GM18511 (cell line): Measurements from ENCODE around the gene IFT20.
"Not testable (repeated sequence)": the region's sequence is repeated elsewhere in the genome, so short reads cannot be mapped to it uniquely, and the experiment has no call there.

Experiments
- ATAC-seq: cut with Tn5 transposase; IDR thresholded peaks from one replicate; pipeline ENCODE4 v1.9.1; 2021; ENCODE audit warnings: mild to moderate bottlenecking, moderate library complexity; ENCODE audit not compliant: unreplicated experiment

The IFT20 gene

DNA sequence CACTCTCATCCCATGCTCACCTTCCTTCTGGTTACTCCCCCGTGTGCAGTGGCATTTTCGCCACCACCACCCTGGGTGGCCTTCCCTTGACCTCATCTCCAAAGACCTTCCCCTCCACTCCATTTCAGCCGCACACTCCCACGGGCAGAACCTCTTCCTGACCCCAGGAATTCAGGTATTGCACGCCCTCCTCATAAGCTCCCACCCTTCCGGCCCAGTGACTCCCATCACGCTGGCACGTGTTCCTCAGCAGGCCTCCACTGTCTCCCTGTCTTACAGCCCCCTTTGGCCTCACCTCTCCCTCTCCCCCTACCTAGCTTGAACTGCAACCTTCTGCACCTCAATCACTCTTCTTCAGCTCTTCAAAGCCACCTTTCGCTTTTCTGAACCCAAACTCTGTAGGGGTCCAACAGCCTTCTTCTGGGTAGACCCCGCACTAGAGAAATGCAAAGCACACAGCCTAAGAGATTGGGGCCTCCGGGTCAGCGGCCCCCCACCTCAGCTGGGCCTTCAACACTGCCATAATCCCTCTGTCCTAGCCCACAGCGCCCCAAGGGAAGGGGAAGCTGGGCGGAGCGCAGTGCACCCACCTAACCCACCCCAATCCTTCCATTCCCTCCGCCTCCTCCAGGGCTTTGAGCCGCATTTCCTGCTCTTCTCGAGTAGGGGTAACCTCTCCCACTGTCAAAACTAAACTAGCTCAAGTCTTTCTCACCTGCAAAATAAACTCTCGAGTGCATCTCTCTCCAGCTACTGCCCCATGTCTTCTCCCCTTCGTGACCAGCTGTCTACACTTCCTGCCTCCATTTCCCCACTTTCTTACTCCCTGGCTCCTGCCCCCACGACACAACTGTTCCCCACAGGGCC lies 17.9 kb downstream of the IFT20 start:
- no peak for ATAC-seq

DNA sequence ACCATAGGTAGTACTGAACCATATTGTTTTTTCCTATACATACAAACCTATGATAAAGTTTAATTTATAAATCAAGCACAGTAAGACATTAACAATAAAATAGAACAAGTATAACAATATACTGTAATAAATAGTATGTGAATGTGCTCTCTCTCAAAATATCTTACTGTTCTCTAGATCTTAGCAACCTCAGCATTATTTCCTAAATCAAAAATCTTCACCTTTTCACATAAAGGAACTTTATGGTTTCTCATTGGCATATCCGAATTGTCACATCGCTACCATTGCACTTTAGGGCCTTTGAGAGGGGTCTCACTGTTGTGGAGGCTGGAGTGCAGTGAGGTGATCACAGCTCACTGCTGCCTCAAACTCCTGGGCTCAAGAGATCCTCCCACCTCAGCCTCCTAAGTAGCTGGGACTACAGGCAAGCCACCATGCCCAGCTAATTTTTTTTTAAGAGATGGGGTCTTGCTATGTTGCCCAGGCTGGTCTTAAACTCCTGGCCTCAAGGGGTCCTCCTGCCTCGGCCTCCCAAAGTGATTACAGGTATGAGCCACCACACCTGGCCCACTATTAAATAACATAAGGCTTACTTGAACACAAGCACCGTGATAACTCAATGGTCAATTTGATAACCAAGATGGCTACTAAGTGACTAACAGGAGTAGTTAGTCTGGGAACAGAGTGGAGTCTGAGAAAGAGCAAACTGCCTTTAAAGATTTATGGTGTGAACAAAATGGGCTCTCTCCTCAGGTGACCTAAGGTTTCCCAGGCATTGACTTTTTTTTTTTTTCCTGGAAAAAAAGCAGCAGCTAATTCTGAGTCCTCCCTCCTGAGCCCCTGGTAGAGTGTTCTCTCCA lies 19.2 kb downstream of the IFT20 start:
- ATAC-seq = no peak

DNA sequence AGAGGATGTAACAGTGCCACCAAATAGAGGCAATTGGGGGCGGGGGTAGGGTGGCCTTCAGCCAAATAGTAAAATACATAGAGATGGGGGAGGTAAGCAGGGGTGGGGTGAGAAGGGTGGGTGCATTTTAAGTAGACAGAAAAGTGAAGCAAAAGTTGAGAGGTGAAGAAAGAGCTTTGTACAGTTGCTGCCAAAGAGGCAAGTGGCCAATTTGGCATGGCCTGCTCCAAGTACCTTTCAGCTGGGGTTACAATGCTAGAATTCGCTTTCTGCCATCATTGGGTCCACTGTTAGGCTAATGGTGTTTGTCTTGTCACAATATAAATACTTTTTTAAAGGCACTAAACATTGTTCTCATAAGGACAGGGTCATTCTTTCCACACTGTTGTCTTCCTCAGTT lies 21.4 kb downstream of the IFT20 start:
- ATAC-seq = no peak

DNA sequence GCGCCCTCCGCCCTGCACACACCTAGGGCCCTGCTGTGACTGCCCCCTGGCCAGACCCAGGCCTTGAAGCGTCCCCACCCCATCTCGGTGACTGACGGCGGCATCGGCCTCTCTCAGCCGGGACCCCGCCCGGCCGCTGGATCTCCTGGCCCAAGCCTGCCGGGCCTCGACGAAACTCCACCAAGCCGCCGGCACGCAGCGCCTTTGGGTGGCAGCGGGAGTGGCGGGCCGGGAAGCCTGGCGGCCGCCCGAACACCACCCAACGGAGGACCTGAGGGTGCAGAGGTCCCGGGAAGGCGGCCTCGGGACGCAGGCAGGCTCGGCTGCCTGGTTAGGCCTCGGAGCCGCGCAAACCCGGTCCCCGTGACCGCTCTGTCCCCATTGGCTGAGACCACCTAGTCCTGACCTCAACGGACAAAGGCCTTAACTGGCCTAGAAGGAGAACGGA lies 28.3 kb downstream of the IFT20 start:
- ATAC-seq = no peak

GRCh38 chr17:28298449-28298848 lies 36.8 kb downstream of the IFT20 start:
- no peak for ATAC-seq

- ATAC-seq = no peak
Observed at GRCh38 chr17:28295677-28296578, 39.3 kb downstream of the IFT20 start.

DNA sequence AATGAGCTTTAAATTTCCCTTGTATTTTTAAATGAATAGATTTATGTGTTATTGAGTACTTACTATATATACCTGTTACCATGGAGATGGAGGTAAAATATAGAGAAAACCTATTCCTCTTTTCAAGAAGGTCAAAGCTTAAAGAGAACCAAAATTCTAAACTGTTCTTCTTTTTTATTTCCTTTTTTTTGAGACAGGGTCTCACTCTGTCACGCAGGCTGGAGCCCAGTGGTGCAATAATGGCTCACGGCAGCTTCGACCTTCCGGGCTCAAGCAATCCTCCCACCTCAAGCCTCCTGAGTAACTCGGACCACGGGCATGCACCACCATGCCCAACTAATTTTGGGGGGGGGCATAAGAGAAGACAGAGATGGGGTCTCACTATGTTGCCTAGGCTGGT lies 41.3 kb downstream of the IFT20 start:
- ATAC-seq = no peak

- not testable (repeated sequence) for ATAC-seq
Observed at GRCh38 chr17:28292878-28293277, 42.4 kb downstream of the IFT20 start.

DNA sequence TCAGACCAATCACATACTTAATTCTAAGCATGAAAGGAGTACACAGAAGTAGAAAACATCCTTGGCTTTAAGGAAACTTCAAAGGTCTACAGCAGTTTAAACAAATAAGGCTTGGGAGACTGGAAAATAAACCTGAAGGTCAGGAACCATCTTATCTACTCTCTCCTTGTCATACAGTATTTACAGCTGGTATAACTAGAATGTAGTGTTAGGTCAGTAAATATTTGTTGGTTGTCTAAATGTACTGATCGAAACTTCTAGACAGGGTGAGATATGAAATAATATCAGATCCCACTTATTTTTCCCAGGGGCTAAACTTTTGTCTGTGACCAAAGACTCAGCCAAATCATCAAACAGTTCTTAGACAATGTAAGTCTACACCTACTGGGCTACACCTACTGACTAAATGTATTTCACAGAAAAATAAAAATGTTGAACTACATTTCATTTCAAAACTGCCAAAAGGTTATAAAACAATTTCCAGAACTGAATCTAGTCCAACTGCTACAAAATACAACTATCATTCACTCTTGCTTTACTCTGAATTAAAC lies 43.4 kb downstream of the IFT20 start:
- ATAC-seq = no peak

- no peak for ATAC-seq
Observed at GRCh38 chr17:28290703-28291102, 44.6 kb downstream of the IFT20 start.

GRCh38 chr17:28285965-28286364 lies 49.3 kb downstream of the IFT20 start:
- ATAC-seq = no peak

DNA sequence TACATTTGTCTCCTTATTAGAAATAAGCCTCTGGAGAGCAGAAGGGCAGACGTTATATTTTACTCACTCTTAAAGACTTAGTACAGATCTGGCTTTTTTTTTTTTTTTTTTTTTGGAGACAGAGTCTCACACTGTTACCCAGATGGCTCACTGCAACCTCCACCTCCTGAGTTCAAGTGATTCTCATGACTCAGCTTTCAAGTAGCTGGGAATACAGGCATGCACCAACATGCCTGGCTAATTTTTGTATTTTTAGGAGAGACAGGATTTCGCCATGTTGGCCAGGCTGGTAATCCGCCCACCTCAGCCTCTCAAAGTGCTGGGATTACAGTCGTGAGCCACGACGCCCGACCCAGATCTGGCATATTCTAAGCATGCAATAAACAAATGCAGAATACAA lies 52.7 kb downstream of the IFT20 start:
- no peak for ATAC-seq

DNA sequence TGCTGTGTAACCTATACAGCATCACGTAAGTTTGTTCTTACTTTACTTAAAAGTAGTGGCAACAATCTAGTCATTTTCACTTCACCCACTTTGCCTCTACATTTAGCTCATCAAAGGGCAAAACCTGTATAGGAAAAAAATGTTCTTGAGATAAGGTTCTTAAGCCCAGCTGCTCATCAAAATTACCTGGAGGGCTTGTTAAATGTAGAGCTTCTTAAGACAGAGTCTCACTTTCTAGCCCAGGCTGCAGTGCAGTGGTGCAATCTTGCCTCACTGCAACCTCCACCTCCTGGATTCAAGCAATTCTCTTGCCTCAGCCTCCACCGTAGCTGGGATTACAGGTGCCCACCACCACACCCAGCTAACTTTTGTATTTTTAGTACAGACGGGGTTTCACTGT lies 54.4 kb downstream of the IFT20 start:
- ATAC-seq = no peak

DNA sequence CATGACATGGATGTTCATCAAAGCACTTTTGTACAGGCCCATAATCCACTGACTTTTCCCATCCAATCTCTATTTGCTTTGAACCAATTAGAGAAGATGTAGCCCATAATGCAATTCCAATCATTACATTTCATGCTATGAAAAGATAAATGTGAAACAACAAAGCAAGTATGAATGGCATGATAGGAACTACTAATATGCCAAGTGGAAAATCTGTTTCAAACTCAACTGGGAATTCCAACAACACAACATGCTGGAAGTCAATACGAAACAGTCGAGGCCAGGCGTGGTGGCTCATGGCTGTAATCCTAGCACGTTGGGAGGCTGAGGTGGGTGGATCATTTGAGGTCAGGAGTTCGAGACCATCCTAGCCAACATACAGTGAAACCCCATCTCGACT lies 55.9 kb downstream of the IFT20 start:
- no peak for ATAC-seq
